ENCODE results near the gene MOXD1.

Gene MOXD1

DNA sequence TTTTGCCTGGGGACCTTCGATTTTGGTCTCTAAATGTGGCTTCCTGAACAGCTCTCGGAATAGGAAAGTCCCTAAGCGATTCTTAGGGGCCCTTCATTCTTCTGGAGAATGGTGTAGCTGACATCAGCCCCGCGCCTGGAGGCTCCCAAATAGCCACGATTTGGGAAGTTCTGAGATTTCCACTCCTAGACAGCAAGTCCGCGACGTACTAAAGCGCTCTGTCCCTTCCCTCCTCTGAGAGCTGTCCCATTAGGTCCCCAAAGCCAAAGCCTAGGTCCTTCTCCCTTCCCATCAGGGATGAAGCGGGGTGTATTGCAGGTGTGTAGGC, 756 bp downstream of the MOXD1 start:
- in situ Hi-C loops (cut with MboI; ENCODE audit: low sequenced_read_pairs): no loop called here

DNA sequence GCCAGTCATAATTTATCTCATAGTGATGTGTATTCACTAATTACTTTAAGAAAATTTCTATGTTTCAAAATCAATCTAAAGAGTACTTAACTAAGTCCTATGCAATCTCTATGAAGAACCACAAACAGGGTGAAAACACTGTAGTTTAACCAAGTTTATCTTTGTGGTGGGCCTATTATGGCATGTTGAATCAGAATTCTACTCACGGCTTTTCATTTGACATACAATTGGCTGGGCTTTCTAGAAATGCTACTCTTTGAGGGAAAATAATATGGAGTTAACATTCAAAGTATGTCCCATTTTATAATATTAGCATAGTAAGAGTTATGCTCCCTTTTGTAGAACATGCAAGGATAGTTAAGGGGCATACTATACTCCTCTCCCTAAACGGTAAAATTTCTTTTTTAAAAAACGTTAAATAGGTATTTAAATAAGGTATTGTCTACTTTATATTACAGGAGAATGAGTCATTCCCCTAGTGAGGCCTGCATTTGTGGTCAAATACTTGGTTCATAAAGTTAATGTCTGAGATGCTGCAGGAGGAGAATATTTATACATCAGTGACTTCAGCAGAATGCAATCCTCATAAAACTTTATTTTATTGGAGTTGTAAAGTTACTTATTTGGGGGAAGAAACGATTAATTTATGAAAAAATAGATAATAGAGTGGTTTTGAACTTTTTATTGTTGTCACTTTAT, 1.8 kb downstream of the MOXD1 start:
- in situ Hi-C loops (cut with MboI; ENCODE audit: low sequenced_read_pairs): no loop called here

DNA sequence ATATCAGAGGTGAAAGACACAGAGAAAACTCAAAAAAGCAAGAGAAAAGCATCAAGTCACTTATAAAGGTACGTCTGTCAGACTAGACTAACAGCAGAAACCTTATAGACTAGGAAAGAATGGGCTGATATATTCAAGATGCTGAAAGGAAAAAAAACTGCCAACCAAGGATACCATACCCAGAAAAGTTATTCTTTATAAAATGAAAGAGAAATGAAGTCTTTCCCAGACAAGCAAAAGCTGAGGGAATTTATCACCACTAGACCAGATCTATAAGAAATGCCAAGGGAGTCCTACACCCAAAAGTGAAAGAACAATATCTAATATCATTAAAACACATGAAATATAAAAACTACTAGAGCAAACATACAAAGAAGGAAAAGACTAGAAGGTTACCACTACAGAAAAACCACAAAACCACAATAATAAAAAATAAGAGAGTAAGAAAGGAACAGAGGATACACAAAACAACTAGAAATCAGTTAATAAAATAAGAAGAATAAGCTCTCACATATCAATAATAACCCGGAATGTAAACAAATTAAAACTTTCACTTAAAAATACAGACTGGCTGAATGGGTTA, 6.2 kb downstream of the MOXD1 start:
- in situ Hi-C loops (cut with MboI; ENCODE audit: low sequenced_read_pairs): no loop called here

DNA sequence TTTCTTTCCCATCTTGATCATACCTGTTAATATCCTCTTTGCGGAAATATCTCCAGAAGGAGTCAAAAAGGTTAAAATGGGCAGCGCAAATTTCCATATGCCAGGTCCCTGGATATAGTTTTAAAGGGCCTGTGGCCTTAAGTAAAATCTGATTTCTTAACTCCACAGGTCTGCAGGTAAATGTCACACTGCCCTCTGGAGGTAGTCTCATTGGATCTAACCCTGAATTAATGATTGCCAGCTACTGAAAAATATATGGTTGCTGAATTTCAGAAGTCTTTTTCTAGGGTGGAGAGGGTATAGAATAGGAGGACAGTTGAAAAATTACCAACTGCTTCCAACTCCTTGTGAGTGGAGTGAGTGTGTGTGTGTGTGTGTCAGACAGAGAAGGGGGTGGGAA, 8.5 kb downstream of the MOXD1 start:
- in situ Hi-C loops (cut with MboI; ENCODE audit: low sequenced_read_pairs): no loop called here

DNA sequence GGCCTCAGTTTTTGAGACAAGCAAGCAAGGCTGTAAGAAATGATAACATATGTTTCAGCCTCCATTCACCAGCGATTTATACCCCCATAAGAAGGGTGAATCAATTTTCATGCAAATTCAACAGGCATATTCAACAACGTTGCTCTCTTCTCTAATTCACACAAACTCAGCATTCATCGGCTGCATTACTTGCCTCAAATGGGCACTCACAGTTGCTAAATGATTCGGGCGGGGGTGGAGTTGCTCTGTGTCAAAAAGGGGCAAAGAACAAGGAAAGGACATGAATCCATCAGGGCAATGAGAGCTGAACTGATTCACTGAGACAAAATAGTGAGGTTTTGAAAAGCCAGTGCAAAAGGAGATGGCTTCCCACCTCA, 9.0 kb downstream of the MOXD1 start:
- in situ Hi-C loops (cut with MboI; ENCODE audit: low sequenced_read_pairs): no loop called here

DNA sequence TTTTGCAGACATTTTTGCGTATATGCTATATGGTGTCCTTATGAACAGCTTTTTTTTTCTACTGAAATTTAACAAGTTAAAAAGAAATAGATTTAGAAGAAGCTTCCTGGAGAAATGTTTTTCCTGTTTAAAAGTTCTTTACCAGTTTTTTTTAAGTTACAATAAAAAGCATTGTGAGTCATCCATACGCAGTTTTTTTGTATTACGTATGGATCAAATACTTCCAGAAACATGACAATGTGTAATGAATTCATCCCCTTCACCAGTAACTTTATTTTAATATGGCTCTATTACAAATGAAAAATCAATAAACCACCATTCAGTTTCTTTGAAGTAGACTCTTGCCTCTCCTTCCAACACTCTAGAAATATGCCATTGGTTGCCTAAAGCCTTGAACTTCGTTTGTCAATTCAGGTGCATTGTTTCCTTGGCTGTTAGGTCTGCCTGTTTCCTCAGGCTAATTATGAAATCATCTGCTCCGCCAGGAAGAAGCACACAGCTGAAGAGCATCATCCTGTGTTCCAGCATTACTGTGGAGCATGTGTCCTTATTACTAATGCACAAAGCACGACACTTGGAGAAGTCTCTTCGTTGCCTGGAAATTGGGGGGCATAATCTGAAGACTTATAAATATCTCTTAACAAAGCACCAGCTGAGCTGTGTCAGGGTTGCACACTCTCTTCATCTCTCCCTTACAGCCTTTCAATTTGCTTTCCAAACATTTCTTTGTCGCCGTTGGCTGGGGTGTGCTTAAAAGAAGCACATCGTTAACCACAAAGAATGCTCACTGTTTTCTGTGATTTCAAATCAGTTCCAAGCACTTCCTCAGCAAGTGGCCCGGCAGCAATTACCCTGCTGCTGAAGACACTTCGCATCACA, 9.6 kb downstream of the MOXD1 start:
- in situ Hi-C loops (cut with MboI; ENCODE audit: low sequenced_read_pairs): no loop called here

DNA sequence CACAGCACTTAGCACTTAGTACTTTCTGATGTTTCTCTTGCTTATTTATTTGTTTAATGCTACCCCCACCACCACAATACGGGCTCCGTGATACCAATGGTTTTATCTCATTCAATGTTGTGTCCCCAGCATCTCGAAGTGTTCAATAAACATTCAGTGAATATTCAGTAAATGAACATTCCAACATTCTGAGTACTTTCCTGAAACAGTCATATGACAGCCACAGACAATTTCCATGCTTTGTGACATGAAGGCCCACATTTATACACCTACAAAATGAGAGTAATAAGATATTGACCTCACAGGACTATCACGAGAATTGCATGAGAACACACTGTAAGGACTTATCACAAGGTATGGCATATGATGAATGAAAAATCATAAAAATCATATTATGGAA, 10.8 kb downstream of the MOXD1 start:
- in situ Hi-C loops (cut with MboI; ENCODE audit: low sequenced_read_pairs): no loop called here

DNA sequence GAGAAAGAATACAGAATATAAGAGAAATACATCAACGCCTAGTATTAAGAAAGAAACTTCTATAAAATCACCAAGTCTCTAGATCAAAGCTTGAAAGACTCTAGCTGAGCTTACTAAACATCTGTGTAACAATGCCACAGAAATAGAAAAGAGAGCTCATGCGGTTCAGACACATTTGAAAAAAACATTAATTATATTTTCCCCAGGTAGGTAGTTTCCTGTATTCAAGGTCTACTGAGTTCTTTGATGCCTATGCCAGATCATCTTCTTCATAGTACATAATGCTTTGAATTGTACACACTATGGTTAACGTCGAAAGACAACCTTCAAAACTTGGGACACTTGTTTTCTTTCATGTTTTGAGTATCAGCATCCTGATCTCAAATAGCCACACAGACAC, 11.3 kb downstream of the MOXD1 start:
- in situ Hi-C loops (cut with MboI; ENCODE audit: low sequenced_read_pairs): no loop called here

DNA sequence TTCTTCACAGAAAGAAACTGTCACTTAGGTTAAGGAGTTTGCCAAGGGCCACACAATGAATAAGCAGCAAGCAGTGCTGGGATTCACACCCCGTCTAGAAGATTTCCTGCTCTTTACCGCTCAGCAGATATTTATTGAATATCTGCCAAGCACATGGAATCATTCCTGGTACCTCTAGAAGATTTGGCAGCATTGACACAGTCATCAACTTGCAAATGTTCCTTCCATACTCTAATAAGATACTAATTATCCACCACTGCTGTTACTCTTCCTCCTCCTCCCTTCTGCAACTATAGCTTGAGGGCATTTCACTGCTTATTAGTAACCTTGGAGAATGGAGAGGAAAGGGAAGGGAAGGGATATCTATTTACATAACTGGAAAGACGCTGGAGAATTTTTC, 13.0 kb downstream of the MOXD1 start:
- in situ Hi-C loops (cut with MboI; ENCODE audit: low sequenced_read_pairs): no loop called here

DNA sequence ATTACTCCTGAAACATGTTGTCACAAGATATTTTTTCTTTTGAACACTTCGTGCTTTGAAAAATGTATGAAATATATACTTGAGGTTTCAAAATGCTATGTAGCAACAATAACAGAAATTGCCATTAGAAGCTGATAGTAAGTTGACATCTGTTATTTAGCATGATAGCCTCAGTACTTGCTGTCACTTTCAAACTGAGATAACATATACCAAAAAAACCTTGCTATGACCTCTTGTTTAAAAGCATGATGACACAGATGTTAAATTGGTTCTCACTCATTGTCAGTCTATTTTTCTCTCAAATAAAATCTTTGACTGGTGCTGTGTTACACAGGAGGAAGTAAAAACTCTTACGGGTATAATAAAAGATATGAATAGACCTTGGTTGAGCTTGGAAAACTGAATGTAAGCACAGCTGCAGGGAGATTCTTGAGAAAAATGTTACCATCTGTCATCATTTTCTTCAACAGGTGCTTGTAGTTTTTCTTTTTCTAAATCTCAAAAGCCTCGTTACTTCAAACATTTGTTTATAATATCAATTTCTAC, 18.6 kb downstream of the MOXD1 start:
- in situ Hi-C loops (cut with MboI; ENCODE audit: low sequenced_read_pairs): no loop called here

DNA sequence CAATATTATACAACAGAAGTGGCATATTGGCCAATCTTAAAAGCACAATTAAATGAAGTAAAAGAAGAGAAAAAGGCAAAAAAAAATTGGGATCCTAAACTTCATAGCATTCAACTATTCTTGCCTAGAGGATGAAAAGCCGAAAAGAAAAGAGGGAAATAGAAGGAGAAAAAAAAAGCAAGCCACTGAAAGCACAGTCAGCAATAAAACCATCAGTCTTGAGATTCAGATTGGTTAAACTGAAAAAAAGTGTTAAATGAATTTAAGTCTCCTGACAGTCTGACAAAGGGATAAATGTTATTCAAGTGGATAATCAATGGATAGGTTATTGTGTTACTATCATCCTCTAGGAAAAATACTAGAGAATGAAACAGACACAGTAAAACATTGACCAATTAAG, 19.9 kb downstream of the MOXD1 start:
- in situ Hi-C loops (cut with MboI; ENCODE audit: low sequenced_read_pairs): no loop called here

DNA sequence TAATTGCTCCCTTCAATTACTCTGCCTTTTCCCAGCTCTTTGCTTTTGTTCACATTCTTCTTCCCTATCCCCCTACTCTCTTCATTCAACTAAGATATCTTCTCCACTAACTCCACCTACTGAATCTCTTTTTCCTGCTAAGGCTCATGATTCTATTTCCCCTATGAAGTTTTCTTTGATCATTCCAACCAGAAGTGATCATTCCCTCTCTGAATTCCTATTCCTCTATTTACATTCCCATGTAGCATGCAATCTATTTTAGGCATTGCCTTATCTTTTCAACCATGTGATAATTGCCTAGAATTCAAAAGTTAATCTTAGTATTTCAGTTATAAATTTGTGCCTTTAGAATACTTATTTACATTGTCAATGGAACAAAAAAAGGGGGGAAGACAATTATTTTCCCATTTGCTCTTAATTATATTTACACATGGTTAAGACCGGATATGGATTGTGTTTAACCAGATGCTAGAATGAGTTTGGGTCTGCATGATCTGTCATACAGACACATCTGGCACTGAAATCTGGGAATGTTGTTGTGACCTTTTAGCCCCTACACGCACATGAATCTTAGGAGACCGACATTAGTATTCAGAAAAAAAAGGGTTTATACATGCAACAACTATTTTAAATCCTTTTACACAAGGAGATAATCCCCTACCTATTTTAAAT, 20.8 kb downstream of the MOXD1 start:
- in situ Hi-C loops (cut with MboI; ENCODE audit: low sequenced_read_pairs): no loop called here

DNA sequence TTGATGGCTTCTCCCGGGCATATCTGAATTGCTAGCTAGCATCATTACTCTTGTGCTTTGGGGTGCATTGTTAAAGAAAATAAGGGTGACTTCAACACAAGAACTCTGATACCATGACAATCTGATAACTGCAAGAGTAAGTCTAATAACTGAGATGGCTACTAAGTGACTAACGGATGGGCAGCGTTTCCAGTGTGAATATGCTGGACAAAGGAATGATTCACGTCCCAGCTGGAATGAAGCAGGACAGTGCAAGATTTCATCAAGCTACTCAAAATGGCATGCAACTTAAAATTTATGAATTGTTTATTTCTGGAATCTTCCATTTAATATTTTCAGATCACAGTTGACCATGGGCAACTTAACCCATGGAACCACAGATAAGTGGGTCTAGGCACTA, 31.7 kb downstream of the MOXD1 start:
- in situ Hi-C loops (cut with MboI; ENCODE audit: low sequenced_read_pairs): no loop called here

DNA sequence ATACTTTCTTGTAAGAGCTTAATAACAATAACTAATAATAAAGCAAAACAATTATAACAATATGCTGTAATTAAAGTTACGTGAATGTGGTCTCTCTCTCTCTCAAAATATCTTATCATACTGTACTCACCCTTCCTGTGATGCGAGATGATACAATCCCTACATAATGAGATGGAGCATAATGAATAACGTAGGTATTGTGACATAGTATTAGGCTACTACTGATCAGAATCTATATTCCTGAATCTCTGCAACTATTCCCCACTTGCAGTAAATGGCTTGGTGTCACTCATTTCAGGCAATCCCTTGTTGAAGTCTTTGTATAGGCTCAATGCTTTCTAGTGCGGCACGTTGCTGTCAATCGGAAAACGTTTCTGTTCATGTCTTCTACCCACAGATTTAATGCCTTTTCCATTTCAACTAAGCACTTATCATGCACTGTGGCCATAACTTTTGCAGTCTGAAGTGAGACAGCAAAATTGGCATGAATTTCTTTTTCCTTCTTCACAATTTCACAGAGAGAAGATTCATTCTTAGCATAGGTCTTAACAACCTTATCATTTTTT, 32.3 kb downstream of the MOXD1 start:
- in situ Hi-C loops (cut with MboI; ENCODE audit: low sequenced_read_pairs): no loop called here

DNA sequence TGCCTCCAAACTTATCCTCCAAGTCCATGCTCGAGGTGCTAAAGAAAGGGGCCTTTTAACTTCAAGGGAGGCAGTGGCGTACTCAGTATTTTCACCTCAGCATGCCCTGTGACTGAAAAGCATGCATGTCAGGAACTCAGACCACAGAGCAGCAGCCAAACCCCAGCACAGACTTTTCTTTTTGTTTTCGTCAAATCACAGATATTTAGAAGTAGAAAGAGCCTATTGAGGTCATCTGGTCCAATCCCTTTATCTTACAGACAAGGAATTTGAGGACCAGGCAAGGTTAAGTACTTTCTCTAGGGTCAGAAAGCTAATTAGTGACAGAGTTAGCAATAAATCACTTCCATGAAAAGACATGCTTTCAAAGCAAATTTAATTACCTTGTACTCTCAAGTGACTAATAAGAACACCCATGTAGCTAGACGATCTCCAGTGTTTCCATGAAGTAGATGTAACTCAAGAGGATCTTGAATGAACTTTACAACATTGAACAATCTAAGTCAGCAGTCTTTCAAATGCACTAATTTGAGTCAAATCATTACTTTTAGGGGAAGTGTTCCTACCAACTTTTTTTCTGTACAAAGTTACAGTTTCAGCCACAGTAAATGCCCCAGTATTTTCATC, 35.9 kb downstream of the MOXD1 start:
- in situ Hi-C loops (cut with MboI; ENCODE audit: low sequenced_read_pairs): no loop called here

DNA sequence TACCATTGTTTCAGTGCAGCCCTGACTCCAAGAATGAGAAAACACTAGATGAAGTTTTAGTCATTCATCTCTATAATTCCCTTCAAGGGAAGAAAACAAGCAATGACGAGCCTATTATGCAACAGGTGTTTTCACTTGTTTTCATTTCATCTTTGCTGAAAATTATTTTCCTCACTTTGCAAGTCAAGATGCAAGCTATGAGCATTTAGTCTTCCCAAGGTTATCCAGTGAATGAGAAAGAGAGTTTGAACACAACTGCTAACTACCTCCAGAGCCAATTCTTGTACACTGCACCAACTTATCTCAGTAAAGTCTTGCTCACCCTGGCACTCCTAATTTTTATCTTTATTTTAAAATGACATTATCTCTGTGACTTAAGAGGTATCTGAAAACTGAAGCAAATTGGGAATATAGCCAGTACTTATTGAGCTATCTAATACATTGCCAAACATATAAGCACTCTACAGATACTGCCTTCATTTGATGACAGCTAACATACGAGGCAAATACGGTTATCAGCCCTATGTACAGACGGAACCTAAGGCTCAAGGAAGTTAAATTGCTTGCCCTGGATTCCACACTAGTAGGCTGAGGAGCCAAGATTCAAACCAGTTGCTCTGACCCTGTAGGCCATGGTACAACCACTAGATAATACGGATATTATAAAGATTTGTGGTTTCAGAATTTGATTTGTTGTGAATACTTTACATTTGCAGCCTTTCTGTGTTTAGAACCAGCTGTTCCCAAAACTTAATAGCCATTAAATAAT, 36.8 kb downstream of the MOXD1 start:
- in situ Hi-C loops (cut with MboI; ENCODE audit: low sequenced_read_pairs): no loop called here

DNA sequence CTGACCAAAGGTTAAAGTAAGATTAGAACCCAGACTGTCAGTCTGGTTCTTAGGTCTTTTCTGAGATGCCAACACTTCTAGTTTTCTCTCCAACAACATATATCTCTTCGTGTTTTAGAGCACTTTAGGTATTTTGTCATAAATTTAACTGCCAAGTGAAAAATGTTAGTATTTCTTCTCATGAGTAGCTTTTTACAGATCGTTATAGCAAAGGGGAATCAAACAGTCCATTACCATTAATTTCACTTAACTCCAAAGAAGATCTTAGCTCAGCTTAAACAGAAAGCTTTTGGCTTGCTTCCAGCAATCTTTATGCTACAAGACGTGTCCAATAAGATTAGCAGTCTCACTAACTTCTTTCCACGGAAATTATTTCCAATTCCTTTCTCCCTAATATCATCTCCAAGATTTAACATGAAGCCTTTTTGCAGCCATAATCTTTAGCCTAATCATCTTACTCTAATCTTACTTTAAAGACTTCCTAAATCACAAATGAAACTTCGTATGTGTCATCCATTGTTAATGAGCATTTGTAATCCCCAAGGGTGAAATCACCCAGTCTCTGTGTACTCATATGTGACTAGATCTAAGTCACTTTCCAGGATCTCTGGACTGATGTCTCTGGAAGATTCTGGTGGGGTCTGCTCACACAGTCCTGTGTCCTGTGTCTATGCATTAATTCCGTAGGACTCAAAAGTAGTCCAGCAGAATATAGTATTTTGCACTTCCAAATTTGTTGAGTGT, 38.7 kb downstream of the MOXD1 start:
- in situ Hi-C loops (cut with MboI; ENCODE audit: low sequenced_read_pairs): no loop called here

DNA sequence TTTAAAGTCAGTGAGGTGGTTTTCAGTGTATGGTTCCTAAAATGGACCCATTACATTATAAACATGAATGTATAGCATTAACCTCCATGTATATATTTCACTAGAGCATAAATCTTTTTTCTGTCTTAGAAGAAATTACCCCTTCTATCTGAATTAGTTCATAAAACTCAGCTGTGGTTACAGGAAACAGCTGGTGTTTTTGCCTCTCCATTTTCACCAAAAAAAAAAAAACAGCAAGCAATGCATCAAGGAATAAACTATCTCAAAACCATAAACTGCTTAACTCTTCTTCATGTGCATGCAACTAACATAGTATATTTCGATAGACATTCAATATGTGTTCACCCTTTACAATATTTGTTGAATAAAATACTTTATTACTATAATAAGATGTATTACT, 40.2 kb downstream of the MOXD1 start:
- in situ Hi-C loops (cut with MboI; ENCODE audit: low sequenced_read_pairs): no loop called here

DNA sequence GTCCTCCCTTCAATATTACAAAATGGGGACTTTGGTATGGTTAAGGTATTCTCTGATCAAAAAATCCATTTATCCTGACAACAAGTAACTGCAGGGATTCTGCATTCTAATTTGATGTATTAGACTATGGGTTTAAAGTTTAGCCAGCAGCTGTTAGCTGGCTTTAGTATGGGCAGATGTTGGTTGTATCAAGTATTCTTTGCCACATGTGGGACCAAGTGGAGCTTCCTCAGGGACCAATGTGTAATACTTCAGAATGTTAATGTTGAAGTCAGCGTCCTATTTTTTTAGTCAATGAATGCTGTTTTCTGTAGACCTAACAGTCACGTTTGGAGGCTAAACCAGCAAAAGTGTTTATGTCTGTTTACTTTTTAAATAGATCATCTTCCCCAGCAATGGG, 41.4 kb downstream of the MOXD1 start:
- in situ Hi-C loops (cut with MboI; ENCODE audit: low sequenced_read_pairs): no loop called here
